ENCODE measurements around the gene SLC22A4. TPM values are rescaled to one million over a fixed set of nuclear protein-coding genes. Genes with fewer than 3 reads are reported as not detected.

The SLC22A4 gene
- total RNA-seq, 1 donor from 2014 or later = 1.7 TPM

DNA sequence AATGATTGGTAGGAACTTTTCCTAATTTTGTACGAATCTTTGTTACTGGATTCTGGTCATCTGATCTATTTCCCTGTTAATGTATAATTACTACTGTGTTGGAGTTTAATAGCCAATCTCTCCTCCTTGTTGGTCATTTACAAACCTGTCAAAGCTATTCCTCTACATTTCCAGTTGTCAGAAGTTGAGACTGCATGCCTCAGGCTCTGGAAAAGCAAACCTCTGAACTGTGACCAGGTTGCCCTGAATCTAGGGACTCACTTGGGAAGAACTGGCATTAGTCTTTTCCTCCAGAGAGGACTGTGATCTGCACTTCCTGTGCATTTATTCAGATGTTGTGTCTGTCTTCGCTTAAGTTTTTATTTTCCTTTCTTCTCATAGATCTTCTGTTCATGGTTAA, 20.6 kb upstream of the SLC22A4 start:
- Mint-ChIP-seq H3K27me3 (ENCODE audit: low read depth) (peaks cover 5% of the 10 kb centered on the region), H3K4me3 (ENCODE audit: low read depth) (no peak overlapping the region), H3K36me3 (ENCODE audit: low read depth) (no peaks in the 10 kb centered on the region), H3K9me3 (no peaks in the 10 kb centered on the region), H3K27ac (no peak overlapping the region), H3K4me1 (ENCODE audit: low read depth) (peaks cover 3% of the 10 kb centered on the region)
- intact Hi-C loops (cut with micrococcal nuclease) = loop anchor here (1.0 to 2.0 kb wide), 2 partner anchors 19 to 228 kb away; no protein-coding TSS in a partner anchor
- no peak for DNase-seq (ENCODE audit: low spot score)

DNA sequence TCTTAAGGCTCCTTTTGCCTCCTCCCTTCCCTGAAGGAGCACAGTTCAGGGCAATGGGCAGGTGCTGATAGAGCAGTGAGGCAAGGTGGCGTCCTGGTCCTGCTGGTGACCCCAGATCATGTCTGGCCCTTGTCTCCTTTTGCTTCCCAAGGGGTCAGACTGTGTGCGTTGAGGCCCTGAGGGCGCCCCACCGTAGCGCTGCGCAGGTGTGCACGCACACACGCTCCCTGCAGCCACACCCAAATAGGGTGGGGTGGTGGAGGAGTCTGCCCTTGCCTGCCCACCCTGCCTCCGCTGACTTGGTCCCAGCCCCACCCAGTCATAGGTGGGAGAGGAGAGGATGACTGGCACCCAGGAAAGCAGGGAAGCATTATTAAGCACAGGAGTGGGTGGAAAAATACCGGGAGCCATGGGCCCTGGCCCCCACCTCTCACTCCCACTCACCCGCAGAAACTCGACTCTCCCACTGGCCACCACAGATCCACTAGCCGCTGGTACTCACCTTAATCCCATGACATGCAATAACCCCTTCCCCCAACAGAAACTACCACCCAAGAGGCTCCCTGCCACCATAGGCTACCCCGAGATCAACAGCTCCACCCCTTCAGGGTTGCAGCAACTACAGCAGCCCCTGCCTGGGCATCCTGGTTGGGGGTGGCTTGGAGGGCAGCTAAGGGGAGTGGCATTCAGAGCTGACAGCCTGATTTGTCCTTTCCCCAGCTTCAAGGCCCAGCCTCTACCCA, 20.0 kb upstream of the SLC22A4 start:
- no peak for DNase-seq (ENCODE audit: low spot score)
- intact Hi-C loops (cut with micrococcal nuclease) = no loop called here
- Mint-ChIP-seq H3K9me3 (no peaks in the 10 kb centered on the region), H3K4me3 (ENCODE audit: low read depth) (no peak overlapping the region), H3K4me1 (ENCODE audit: low read depth) (peaks cover 3% of the 10 kb centered on the region), H3K27ac (no peak overlapping the region), H3K27me3 (ENCODE audit: low read depth) (peaks cover 5% of the 10 kb centered on the region), H3K36me3 (ENCODE audit: low read depth) (no peaks in the 10 kb centered on the region)

DNA sequence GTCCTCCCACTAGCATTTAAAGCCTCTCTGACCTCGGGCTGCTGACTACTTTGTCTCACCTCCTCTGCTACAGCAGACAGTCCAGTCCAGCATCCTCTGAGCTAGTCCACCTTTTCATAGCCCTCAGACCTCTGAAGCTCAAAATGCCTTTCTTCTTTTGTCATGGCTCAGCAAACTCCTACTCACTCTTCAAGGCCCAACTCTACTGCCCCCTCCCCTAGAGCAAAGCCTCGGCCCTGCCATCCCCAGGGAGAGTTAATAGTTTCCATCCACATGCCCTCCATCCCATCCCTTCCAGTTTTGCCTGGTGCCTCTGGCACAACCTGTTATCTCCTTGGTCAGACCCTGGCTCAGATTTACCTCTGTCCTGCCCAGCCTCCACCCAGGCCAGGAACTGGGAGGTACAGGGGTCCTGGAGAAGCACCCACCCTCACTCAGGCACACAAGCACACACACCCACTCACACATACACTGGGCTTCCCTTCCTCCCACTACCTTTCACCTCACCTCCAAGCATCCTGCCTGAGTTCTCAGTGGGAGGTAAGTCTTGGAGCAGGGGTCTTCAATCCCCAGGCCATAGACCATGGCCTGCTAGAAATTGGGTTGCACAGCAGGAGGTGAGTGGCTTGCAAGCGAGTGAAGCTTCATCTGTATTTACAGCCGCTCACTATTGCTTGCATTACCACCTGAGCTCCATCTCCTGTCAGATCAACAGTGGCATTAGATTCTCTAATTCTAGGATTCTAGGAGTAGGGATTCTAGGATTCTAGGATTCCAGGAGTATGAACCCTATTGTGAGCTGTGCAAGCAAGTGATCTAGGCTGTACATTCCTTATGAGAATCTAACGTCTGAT, 18.6 kb upstream of the SLC22A4 start:
- DNase-seq (ENCODE audit: low spot score) = no peak
- H3K9me3 Mint-ChIP-seq = no peaks in the 10 kb centered on the region
- no peak overlapping the region for H3K27ac Mint-ChIP-seq
- peaks cover 3% of the 10 kb centered on the region for H3K4me1 Mint-ChIP-seq (ENCODE audit: low read depth)
- peaks cover 7% of the 10 kb centered on the region for H3K27me3 Mint-ChIP-seq (ENCODE audit: low read depth)
- intact Hi-C loops (cut with micrococcal nuclease) = no loop called here
- H3K4me3 Mint-ChIP-seq (ENCODE audit: low read depth) = no peak overlapping the region
- H3K36me3 Mint-ChIP-seq (ENCODE audit: low read depth) = no peaks in the 10 kb centered on the region

DNA sequence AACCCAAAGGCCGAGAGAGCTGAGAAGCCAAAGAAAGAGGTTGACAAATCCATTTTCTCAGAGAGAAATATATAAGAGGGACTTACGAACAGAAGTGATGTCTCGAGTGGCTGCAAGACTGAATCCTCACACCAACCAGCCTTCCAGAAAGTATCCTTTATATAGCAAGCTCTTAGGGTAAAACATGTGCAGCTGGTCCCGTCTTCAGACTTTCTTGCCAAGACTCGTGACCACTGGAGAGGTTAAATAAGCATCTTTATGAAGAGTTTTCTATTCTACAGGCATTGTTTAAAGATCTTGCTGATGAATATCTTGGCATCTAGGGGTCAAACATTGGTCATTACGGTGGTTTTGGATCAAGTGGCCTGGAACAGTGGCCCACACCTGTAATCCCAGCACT, 16.9 kb upstream of the SLC22A4 start:
- Mint-ChIP-seq H3K4me1 (ENCODE audit: low read depth) (peaks cover 3% of the 10 kb centered on the region), H3K36me3 (ENCODE audit: low read depth) (no peaks in the 10 kb centered on the region)
- intact Hi-C loops (cut with micrococcal nuclease) = no loop called here

DNA sequence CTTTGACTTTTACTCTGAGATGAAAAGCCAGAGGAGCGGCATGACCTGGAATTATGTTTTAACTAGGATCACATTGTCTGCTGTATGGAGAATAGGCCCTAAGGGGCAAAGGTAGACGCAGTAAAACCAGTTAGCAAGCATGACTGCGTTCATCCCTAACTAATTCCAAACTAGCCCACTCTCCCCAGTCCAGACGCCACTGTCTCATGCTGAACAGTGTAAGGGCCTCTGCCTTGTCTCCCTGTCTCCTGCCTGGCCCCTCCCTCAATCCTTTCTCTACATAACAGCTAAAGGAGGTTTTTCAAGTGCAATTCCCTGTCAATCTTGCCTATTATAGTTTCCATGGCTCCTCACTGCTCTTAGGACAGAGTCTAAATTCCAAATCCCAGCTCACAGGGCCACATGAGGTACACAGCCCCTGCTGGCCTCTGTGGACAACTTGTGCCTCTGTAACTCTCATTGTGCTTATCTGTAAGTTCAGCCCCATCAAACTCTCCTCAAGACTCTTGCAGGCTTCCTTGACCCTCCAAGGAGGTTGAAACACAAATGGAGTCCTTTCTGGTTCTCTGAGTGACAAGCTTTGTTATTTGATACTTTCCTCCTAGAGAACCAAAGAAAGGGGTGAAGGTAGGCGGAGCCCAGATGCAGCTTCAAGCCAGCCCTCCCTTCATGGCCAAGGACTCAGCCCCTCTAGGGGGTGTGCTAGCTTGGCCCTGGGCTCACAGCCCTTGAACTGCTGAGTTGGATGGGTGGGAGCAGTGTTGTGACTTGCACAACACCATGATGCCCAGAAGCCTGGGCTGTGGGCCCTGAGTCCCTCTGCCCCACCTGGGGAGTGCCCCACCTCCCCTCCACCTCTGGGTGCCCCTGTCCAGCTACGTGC, 16.0 kb upstream of the SLC22A4 start:
- Mint-ChIP-seq H3K4me3 (ENCODE audit: low read depth) (no peak overlapping the region), H3K4me1 (ENCODE audit: low read depth) (no peaks in the 10 kb centered on the region), H3K36me3 (ENCODE audit: low read depth) (no peaks in the 10 kb centered on the region), H3K9me3 (no peaks in the 10 kb centered on the region), H3K27me3 (ENCODE audit: low read depth) (peaks cover 4% of the 10 kb centered on the region), H3K27ac (no peak overlapping the region)
- intact Hi-C loops (cut with micrococcal nuclease) = no loop called here
- no peak for DNase-seq (ENCODE audit: low spot score)

More for the DNA sequence above, 16.9 kb upstream of the SLC22A4 start:
- DNase-seq (ENCODE audit: low spot score) = no peak
- Mint-ChIP-seq H3K9me3 (no peaks in the 10 kb centered on the region), H3K4me3 (ENCODE audit: low read depth) (no peak overlapping the region), H3K27me3 (ENCODE audit: low read depth) (peaks cover 7% of the 10 kb centered on the region), H3K27ac (no peak overlapping the region)

DNA sequence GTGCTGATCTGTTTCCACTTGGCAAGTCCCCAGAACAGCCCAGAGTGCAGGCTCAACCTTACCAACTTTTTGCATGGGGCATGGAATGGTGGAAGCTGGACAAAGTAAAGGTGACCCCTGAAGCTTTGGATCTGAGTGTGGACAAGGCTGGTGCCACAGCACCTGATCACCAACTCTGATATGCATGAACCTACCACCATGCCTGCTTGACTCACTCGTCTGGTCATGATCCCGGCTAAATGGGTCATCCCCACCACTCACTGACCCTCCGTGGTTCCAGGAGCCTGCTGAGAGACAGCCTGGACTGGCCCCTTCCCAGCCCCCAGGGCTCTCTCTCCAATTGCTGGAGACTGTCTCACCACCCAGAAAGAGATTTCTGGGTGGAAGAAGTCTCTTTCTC, 14.4 kb upstream of the SLC22A4 start:
- Mint-ChIP-seq H3K27ac (no peak overlapping the region), H3K4me3 (ENCODE audit: low read depth) (no peak overlapping the region), H3K36me3 (ENCODE audit: low read depth) (no peaks in the 10 kb centered on the region), H3K27me3 (ENCODE audit: low read depth) (peaks cover 2% of the 10 kb centered on the region), H3K4me1 (ENCODE audit: low read depth) (no peaks in the 10 kb centered on the region), H3K9me3 (no peaks in the 10 kb centered on the region)
- intact Hi-C loops (cut with micrococcal nuclease) = no loop called here
- no peak for DNase-seq (ENCODE audit: low spot score)

DNA sequence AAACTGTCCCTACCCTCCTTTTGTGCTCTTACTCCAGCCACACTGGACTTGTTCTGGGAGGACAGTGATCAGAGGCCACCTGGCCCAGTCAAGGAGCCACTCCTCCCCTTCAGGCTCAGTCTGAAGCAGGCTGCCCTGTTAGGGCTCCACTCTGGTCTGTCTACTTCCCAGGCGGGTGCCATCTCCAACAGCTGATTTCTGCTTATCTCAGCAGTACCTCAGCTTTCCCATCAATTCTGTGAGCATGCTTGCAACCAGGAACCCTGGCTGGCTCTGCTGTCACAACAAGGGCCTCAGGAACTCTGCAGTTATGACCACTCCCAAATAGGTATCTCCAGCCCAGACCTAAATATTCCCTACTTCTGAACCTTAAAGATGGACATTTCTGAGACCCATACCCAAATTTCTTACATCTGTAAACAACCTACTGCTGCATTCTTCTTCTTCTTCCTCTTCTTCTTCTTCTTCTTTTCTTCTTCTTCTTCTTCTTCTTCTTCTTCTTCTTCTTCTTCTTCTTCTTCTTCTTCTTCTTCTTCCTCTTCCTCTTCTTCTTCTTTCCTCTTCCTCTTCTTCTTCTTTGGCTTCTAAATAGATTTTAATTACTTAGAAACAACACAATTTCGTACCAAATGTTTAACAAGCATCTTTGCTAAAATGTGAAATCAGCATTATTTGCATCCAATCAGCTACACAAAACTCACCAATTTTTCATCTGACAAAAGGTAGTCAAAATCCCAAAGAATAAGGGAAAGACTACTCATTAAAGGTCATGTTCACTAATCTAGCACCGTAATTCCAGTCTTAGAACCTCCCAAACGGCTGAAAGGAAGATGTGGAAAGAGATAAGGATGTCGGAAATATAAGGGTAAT, 13.6 kb upstream of the SLC22A4 start:
- peaks cover 2% of the 10 kb centered on the region for H3K27me3 Mint-ChIP-seq (ENCODE audit: low read depth)
- H3K36me3 Mint-ChIP-seq (ENCODE audit: low read depth) = no peaks in the 10 kb centered on the region
- no peaks in the 10 kb centered on the region for H3K4me1 Mint-ChIP-seq (ENCODE audit: low read depth)
- no peak overlapping the region for H3K4me3 Mint-ChIP-seq (ENCODE audit: low read depth)
- intact Hi-C loops (cut with micrococcal nuclease) = no loop called here
- H3K27ac Mint-ChIP-seq = no peak overlapping the region
- no peak for DNase-seq (ENCODE audit: low spot score)
- no peaks in the 10 kb centered on the region for H3K9me3 Mint-ChIP-seq

DNA sequence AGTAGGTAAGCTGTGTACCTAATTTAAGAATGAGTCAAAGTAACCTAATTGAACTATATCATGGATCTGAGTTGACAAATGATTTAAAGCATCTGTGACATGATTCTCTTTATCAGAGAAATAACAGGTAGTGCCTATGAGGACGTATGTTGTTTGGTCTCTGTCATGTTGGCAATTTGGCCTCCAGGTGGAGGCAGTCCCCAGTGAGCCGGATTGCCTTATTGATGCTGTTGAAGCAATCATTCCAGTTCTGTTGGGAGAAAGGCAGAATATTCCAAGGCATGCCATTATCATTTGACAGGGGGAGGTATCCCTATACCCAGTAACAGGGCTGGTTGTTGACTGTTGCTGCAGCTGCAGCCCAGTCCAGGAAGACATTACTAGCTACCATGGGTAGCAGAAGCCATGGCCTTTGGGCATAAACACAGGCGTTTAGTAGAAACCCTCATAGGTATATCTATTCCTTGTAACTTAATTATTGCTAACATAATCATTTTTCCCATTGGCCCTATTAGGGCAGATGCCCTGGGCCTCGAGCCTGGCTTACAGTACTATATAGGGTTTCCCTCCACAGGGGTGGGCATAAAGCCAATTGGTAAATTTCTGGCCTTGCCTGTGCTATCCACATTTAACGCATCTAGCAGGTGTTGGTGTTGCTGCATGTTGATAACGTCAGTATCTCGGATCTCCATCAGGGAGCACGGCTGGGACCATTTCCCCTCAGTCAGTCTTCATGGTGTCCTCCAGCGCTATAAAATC, 12.2 kb upstream of the SLC22A4 start:
- intact Hi-C loops (cut with micrococcal nuclease) = no loop called here
- Mint-ChIP-seq H3K27ac (no peak overlapping the region), H3K27me3 (ENCODE audit: low read depth) (peaks cover 2% of the 10 kb centered on the region), H3K4me1 (ENCODE audit: low read depth) (no peaks in the 10 kb centered on the region), H3K9me3 (no peaks in the 10 kb centered on the region), H3K36me3 (ENCODE audit: low read depth) (no peaks in the 10 kb centered on the region), H3K4me3 (ENCODE audit: low read depth) (no peak overlapping the region)
- no peak for DNase-seq (ENCODE audit: low spot score)

DNA sequence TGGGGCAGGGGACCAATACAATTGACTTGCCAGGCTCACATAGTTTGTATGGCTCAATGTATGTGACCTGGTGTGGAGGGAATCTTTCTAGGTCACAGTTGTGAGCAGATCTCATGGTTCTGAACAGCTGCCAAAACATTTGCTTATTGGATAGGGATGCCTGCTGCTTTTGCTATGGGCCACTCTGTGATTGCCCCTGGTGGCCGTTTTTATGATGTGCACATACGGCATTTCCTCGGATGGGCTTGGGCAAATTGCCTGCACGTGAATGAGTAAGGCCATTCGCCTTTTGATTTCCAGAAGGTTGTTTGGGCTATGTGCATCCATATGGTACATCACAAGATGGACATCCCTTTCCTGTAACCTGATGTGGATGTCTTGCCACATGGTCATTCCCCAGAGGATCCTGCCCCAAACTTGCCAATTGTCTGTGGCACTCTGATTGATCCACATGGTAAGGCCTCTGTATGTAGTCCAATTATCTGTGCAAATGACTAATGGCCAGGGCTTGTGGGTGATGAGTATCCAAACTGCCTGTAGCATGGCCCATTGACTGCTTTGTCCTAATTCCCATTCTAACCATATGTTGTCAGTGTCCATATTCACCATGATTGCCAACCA, 10.7 kb upstream of the SLC22A4 start:
- Mint-ChIP-seq H3K36me3 (ENCODE audit: low read depth) (no peaks in the 10 kb centered on the region), H3K4me3 (ENCODE audit: low read depth) (no peak overlapping the region), H3K27me3 (ENCODE audit: low read depth) (peaks cover 2% of the 10 kb centered on the region), H3K9me3 (no peaks in the 10 kb centered on the region), H3K27ac (no peak overlapping the region), H3K4me1 (ENCODE audit: low read depth) (no peaks in the 10 kb centered on the region)
- DNase-seq (ENCODE audit: low spot score) = no peak
- intact Hi-C loops (cut with micrococcal nuclease) = no loop called here

DNA sequence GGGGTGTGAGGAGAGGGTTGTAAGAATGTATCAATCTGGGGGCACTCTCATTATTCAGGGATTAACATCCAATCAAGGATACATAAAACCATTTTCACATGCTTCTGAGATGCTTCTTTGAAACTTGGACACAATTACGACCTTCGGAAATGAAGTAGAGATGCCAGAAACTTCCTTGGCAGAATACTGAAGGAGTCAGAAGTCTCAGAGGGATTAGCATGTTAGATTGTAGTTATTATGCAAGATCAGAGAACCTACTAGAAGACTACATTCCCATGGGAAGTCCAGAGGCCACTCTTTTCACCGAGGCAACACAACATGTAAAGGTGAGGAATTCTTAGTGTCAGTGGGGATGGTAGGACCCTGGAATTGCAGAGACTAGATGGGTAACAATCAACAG, 5.1 kb upstream of the SLC22A4 start:
- Mint-ChIP-seq H3K4me3 (ENCODE audit: low read depth) (no peak overlapping the region), H3K27ac (no peak overlapping the region), H3K4me1 (ENCODE audit: low read depth) (peaks cover 10% of the 10 kb centered on the region), H3K9me3 (no peaks in the 10 kb centered on the region), H3K36me3 (ENCODE audit: low read depth) (no peaks in the 10 kb centered on the region), H3K27me3 (ENCODE audit: low read depth) (no peaks in the 10 kb centered on the region)
- DNase-seq (ENCODE audit: low spot score) = no peak
- intact Hi-C loops (cut with micrococcal nuclease) = no loop called here

DNA sequence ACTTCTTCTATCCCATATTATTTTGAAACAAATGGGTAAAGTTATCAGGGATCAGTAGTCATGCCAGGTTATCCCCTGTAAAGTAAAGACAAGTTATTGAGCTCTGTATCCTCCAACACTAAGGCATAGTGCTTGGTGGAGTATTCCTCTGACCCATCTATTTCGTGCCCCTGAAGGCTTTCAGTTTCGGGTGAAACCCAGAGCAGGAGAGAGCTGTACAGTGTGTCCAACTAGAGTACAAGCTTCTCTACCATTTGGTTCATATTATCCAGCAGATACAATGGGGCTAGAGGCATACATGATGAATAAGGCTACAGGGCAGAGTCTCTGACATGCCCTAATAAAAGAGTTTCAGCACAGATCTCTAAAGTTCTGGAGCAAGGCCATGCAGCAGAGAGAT, 3.2 kb upstream of the SLC22A4 start:
- intact Hi-C loops (cut with micrococcal nuclease) = loop anchor here (5.0 kb wide), 4 partner anchors 54 to 201 kb away; partner anchors contain the start of genes IRF1 and SLC22A5
- H3K27ac Mint-ChIP-seq = no peak overlapping the region
- H3K9me3 Mint-ChIP-seq = no peaks in the 10 kb centered on the region
- H3K36me3 Mint-ChIP-seq (ENCODE audit: low read depth) = no peaks in the 10 kb centered on the region
- DNase-seq (ENCODE audit: low spot score) = no peak
- H3K4me3 Mint-ChIP-seq (ENCODE audit: low read depth) = no peak overlapping the region
- H3K4me1 Mint-ChIP-seq (ENCODE audit: low read depth) = peaks cover 25% of the 10 kb centered on the region
- no peaks in the 10 kb centered on the region for H3K27me3 Mint-ChIP-seq (ENCODE audit: low read depth)
